CD4-positive, alpha-beta T cell (primary cell): ENCODE data around the gene IDH1. TPM values are rescaled to one million over a fixed set of nuclear protein-coding genes. Genes with fewer than 3 reads are reported as not detected.
"Not testable (repeated sequence)": the region's sequence is repeated elsewhere in the genome, so short reads cannot be mapped to it uniquely, and the experiment has no call there.

ENCODE experiments used
- ATAC-seq: fragments of 200-7000 bp; cut with Tn5 transposase; one replicate; pipeline ENCODE4 v1.10.0; 2022; ENCODE audit warnings: mild to moderate bottlenecking; ENCODE audit not compliant: poor library complexity
- CTCF ChIA-PET: fragments of 350-600 bp; sonication (Branson Sonifier 250); formaldehyde crosslinking; loops from one replicate; lab custom pipeline; 2021; ENCODE audit warnings: antibody characterized with exemption, inconsistent platforms; lab: Charles Lee
- POLR2A ChIA-PET: fragments of 350-600 bp; sonication (Branson Sonifier 250); formaldehyde crosslinking; loops from one replicate; lab custom pipeline; 2021; ENCODE audit warnings: antibody characterized with exemption, inconsistent platforms; lab: Charles Lee
- DNase-seq, 14 experiments: peaks; one replicate each; pipeline ENCODE4 v3.0.0-alpha.2; 2013 to 2020; ENCODE audit warnings: mixed read lengths in 2 of 14
- H3K27ac ChIP-seq, 2 donors: one replicate each; pipeline versions ENCODE4 v1.5.1 to v1.7.0; 2013; ENCODE audit warnings: low read length in 2 of 2, low read depth in 1 of 2, mild to moderate bottlenecking in 1 of 2
- H3K27me3 ChIP-seq, 2 experiments: 1 replicate in 1 of 2; 2 replicates in 1 of 2; pipeline versions ENCODE4 v1.6.1 to v1.7.0; 2013; ENCODE audit warnings: low read length in 2 of 2, control low read depth in 1 of 2, mild to moderate bottlenecking in 1 of 2, moderate library complexity in 1 of 2; ENCODE audit not compliant: insufficient read depth in 2 of 2, control insufficient read depth in 1 of 2
- H3K36me3 ChIP-seq: one replicate; pipeline ENCODE4 v1.6.1; 2013; ENCODE audit warnings: low read length, control low read depth; ENCODE audit not compliant: insufficient read depth
- H3K4me1 ChIP-seq: one replicate; pipeline ENCODE4 v1.6.1; 2013; ENCODE audit warnings: low read length, control low read depth; ENCODE audit not compliant: insufficient read depth
- H3K4me3 ChIP-seq: one replicate; pipeline ENCODE4 v1.5.1; 2013; ENCODE audit warnings: mild to moderate bottlenecking, low read length, moderate library complexity
- H3K9me3 ChIP-seq, 2 experiments: 1 replicate in 1 of 2; 2 replicates in 1 of 2; pipeline versions ENCODE4 v1.6.1 to v1.7.0; 2013; ENCODE audit warnings: low read length in 2 of 2, mild to moderate bottlenecking in 2 of 2, control low read depth in 1 of 2, moderate library complexity in 1 of 2; ENCODE audit not compliant: control insufficient read depth in 1 of 2, insufficient read depth in 1 of 2
- H3K27ac Mint-ChIP-seq: one replicate; pipeline ENCODE4 v1.8.0; 2020; ENCODE audit warnings: mixed read lengths
- H3K27me3 Mint-ChIP-seq: one replicate; pipeline ENCODE4 v1.8.0; 2021; ENCODE audit warnings: mixed read lengths
- H3K36me3 Mint-ChIP-seq: one replicate; pipeline ENCODE4 v1.8.0; 2021; ENCODE audit warnings: low read depth, mixed read lengths
- H3K4me1 Mint-ChIP-seq: one replicate; pipeline ENCODE4 v1.8.0; 2021; ENCODE audit warnings: low read depth, mixed read lengths
- H3K4me3 Mint-ChIP-seq: one replicate; pipeline ENCODE4 v1.8.0; 2020; ENCODE audit warnings: mild to moderate bottlenecking, mixed read lengths
- H3K9me3 Mint-ChIP-seq: one replicate; pipeline ENCODE4 v1.8.0; 2020; ENCODE audit warnings: mixed read lengths
- intact Hi-C, 2 experiments: fragments of 100-400 bp; cut with DNase I in 1 of 2; cut with micrococcal nuclease in 1 of 2; formaldehyde crosslinking; loops; one replicate each; pipeline versions ENCODE4 v1.15.1 to v1.9.0; 2023 to 2025; cut with DNase I, micrococcal nuclease
- total RNA-seq, 174 experiments: library from RNA in 2 of 174; stranded (reverse) in 2 of 174; gene quantifications; one replicate each; pipeline ENCODE4 v1.2.3 and lab custom pipeline; 2021 to 2026
- TF ChIP-seq, protein P1 (sequence below): fragments of 200-600 bp; IDR thresholded peaks from one replicate; pipeline ENCODE4 v1.8.0; 2022; ENCODE audit warnings: antibody characterized with exemption, mild to moderate bottlenecking

IDH1 gene
- total RNA-seq, 2 experiments from 2014 or later: 3.0 to 3.4 TPM

GRCh38 chr2:208222351-208222750 lies 32.5 kb downstream of the IDH1 start:
- Mint-ChIP-seq H3K27ac (no peak overlapping the region), H3K4me1 (no peaks in the 10 kb centered on the region), H3K4me3 (no peak overlapping the region), H3K27me3 (no peaks in the 10 kb centered on the region), H3K9me3 (no peaks in the 10 kb centered on the region), H3K36me3 (no peaks in the 10 kb centered on the region)
- no peak for DNase-seq
- intact Hi-C loops: no loop called here
- POLR2A ChIA-PET: no interaction called here
- H3K27ac ChIP-seq: no peak overlapping the region
- peaks cover 0 to under 1% of the 10 kb centered on the region in 2 experiments for H3K9me3 ChIP-seq
- no peaks in the 10 kb centered on the region for H3K4me1 ChIP-seq
- no peak overlapping the region for H3K4me3 ChIP-seq
- TF ChIP-seq, protein P1, sequence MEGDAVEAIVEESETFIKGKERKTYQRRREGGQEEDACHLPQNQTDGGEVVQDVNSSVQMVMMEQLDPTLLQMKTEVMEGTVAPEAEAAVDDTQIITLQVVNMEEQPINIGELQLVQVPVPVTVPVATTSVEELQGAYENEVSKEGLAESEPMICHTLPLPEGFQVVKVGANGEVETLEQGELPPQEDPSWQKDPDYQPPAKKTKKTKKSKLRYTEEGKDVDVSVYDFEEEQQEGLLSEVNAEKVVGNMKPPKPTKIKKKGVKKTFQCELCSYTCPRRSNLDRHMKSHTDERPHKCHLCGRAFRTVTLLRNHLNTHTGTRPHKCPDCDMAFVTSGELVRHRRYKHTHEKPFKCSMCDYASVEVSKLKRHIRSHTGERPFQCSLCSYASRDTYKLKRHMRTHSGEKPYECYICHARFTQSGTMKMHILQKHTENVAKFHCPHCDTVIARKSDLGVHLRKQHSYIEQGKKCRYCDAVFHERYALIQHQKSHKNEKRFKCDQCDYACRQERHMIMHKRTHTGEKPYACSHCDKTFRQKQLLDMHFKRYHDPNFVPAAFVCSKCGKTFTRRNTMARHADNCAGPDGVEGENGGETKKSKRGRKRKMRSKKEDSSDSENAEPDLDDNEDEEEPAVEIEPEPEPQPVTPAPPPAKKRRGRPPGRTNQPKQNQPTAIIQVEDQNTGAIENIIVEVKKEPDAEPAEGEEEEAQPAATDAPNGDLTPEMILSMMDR: no peak
- CTCF ChIA-PET: no interaction called here
- ATAC-seq: no peak
- H3K36me3 ChIP-seq: no peaks in the 10 kb centered on the region
- no peaks in the 10 kb centered on the region for H3K27me3 ChIP-seq

DNA sequence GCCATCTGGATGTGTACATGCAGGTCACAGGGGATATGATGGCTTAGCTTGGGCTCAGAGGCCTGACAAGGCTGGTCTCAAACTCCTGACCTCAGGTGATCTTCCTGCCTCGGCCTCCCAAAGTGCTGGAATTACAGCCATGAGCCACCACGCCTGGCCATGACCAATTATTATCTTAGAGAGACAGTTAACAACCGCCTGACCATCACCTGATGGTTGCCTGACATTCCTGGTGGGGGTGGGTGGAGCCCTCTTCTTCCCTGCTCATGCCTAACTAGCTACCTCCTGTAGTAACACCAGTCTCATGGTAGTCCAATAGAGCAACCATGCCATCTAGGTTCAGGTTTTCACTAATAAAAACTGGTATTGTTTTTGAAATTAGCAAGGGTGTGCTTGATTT lies 33.0 kb downstream of the IDH1 start:
- H3K27me3 ChIP-seq, CTCF ChIA-PET, H3K36me3 ChIP-seq, ATAC-seq, H3K27ac ChIP-seq, H3K27ac Mint-ChIP-seq, DNase-seq, H3K4me1 Mint-ChIP-seq, H3K36me3 Mint-ChIP-seq, H3K27me3 Mint-ChIP-seq, H3K4me3 Mint-ChIP-seq, POLR2A ChIA-PET, H3K9me3 ChIP-seq, H3K4me3 ChIP-seq, H3K4me1 ChIP-seq, intact Hi-C loops, H3K9me3 Mint-ChIP-seq: not testable (repeated sequence)

- Mint-ChIP-seq H3K27ac (no peak overlapping the region), H3K4me1 (no peaks in the 10 kb centered on the region), H3K27me3 (no peaks in the 10 kb centered on the region), H3K9me3 (no peaks in the 10 kb centered on the region), H3K36me3 (no peaks in the 10 kb centered on the region), H3K4me3 (no peak overlapping the region)
- intact Hi-C loops: no loop called here
- Histone ChIP-seq H3K4me3 (no peak overlapping the region), H3K4me1 (no peaks in the 10 kb centered on the region), H3K27me3 (no peaks in the 10 kb centered on the region), H3K27ac (no peak overlapping the region), H3K36me3 (no peaks in the 10 kb centered on the region), H3K9me3 (no peaks in the 10 kb centered on the region)
- no peak for ATAC-seq
- TF ChIP-seq, protein P1: no peak
- ChIA-PET CTCF (no interaction called here), POLR2A (no interaction called here)
- no peak for DNase-seq
Measured at GRCh38 chr2:208210688-208211451, 44.0 kb downstream of the IDH1 start.
